MM.1S (cell line): ENCODE measurements around the gene HRG.

Source experiments
- CTCF ChIP-seq: fragments of 300-600 bp; sonication (generic); IDR thresholded peaks from 2 replicates; pipeline ENCODE4 v1.5.1; 2016; ENCODE audit warnings: antibody characterized with exemption, low read length, mixed read lengths
- EZH2phosphoT487 ChIP-seq: fragments of 300-600 bp; sonication (generic); IDR thresholded peaks from 2 replicates; pipeline ENCODE4 v1.6.1; 2018; ENCODE audit warnings: antibody characterized with exemption, low read length

DNA sequence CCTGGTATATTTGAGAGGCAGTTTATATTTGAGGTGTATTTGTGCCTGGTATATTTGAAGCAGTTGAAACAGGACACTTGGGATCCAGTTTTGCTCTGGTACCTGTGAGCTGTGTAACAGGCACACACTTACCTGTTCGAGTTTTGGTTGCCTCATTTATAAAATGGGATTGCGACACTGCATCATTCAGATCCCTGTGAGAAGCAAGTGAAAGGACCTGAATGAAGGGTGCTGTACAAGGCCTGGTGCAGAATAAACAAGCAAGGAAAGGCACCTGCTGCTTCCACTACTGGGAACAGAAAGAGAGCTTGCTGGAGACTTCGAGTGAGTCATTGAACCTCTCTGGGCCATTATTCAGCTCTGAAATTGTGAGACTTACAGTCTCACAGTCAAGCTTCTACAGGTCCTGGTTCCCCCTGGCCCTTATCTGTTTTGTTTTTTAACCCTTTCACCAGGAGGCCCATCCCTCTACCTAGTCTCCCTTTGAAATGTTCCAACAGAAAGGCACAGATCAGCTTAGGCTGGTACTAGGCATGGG is 14.1 kb upstream of the HRG start:
- TF ChIP-seq CTCF = no peak
- no peak for TF ChIP-seq EZH2phosphoT487
